ENCODE results near the gene SUFU.

The SUFU gene

DNA sequence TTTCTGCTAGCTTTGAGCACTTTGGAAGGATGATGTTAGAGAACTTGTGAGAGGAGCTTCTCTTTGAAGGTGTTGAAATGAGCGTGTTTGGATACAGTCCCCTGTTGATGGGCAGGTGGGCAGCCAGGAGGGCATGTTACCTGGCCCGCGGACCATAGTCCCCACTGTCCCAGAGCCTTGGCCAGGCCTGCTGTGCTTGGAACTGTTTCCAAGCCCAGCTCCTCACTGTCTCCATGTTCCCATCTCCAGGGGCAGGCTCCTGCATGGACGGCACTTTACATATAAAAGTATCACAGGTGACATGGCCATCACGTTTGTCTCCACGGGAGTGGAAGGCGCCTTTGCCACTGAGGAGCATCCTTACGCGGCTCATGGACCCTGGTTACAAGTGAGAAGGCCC, 113.3 kb downstream of the SUFU start:
- TF ChIP-seq, protein P1, sequence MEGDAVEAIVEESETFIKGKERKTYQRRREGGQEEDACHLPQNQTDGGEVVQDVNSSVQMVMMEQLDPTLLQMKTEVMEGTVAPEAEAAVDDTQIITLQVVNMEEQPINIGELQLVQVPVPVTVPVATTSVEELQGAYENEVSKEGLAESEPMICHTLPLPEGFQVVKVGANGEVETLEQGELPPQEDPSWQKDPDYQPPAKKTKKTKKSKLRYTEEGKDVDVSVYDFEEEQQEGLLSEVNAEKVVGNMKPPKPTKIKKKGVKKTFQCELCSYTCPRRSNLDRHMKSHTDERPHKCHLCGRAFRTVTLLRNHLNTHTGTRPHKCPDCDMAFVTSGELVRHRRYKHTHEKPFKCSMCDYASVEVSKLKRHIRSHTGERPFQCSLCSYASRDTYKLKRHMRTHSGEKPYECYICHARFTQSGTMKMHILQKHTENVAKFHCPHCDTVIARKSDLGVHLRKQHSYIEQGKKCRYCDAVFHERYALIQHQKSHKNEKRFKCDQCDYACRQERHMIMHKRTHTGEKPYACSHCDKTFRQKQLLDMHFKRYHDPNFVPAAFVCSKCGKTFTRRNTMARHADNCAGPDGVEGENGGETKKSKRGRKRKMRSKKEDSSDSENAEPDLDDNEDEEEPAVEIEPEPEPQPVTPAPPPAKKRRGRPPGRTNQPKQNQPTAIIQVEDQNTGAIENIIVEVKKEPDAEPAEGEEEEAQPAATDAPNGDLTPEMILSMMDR (IDR thresholded peaks at IDR 0.05; ENCODE audit: borderline replicate concordance, insufficient read depth, low read depth, low read length) = no peak

DNA sequence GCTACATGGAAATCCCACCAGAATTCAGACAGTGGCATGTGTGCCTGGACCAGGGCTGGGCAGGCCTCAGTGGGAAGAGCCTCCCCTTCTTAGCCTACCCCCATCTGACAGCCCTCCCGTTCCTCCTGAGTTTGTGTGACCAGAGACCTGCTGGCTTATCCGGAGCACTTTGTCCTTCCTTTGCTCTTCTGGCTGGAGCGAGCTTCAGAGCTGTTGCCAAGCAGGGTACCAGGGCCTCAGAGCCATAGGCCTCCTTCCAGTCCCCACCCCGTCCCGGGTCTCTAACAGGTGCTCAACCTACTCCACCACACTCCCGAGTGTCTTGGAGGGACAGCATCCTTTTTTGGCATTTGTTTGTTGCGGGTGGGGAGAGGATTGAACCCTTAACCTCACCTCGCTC, 114.0 kb downstream of the SUFU start:
- TF ChIP-seq, protein P1 (IDR thresholded peaks at IDR 0.05; ENCODE audit: borderline replicate concordance, insufficient read depth, low read depth, low read length) = no peak
- H3K4me3 ChIP-seq (ENCODE audit: low read depth, low read length) = no peak overlapping the region

More for the DNA sequence above, 113.3 kb downstream of the SUFU start:
- H3K4me3 ChIP-seq (ENCODE audit: low read depth, low read length) = no peak overlapping the region

DNA sequence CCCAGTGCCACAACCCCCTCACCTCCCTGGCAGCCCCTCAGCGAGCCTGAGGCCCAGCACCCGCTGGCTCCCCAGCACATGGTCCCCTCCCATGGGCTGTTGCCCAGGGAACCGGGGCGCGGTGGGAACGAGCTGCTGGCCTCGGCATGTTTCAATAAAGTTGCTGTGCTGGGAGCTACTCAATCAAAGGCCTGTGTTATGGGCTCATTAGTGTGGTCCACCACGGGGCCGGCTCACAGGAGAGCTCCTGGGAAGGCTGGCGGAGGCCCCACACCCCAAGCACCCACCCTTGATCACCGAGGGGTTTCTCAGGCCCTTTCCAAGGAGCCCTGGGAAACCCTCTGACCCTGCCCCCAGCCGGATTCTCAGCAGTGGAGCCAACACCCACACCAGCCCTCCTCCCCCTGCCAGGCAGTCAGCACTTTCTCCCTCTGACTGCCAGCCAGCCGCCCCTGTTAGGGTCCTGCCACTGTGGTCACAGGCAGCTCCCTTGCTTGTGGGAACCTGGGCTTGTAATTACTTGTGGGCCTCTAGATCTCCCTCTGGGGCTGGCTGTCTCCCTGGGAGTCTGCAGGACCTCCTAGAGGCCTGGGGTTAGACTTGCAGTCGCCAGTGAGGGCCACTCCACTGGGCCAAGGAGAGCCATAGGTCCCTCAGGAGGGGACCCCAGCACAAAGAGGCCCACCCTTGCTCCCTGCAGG, 115.7 kb downstream of the SUFU start:
- H3K4me3 ChIP-seq (ENCODE audit: low read depth, low read length) = no peak overlapping the region
- TF ChIP-seq, protein P1 (IDR thresholded peaks at IDR 0.05; ENCODE audit: borderline replicate concordance, insufficient read depth, low read depth, low read length) = no peak

DNA sequence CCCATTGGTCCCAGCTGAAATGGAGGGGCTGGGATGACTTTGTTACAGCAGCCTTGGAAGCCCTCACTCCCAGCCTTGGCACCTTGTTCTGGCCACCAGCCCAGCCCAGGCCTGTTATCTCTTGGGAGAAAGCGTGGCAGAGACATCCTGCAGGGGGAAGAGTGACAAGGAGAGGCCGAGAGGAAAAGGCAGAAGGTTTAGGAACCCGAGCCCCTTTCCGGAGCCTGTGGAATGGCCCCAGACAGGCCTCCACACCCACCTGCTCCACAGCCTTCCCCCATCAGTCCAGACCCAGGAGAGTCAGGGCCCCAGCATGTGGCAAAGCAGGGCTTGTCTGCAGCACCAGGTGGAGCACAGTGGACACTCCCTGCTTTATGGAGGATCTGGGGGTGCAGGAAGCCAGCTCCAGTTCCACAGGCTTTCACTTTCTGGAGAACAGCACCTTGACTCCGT, 116.4 kb downstream of the SUFU start:
- H3K4me3 ChIP-seq (ENCODE audit: low read depth, low read length) = no peak overlapping the region
- TF ChIP-seq, protein P1 (IDR thresholded peaks at IDR 0.05; ENCODE audit: borderline replicate concordance, insufficient read depth, low read depth, low read length) = no peak

DNA sequence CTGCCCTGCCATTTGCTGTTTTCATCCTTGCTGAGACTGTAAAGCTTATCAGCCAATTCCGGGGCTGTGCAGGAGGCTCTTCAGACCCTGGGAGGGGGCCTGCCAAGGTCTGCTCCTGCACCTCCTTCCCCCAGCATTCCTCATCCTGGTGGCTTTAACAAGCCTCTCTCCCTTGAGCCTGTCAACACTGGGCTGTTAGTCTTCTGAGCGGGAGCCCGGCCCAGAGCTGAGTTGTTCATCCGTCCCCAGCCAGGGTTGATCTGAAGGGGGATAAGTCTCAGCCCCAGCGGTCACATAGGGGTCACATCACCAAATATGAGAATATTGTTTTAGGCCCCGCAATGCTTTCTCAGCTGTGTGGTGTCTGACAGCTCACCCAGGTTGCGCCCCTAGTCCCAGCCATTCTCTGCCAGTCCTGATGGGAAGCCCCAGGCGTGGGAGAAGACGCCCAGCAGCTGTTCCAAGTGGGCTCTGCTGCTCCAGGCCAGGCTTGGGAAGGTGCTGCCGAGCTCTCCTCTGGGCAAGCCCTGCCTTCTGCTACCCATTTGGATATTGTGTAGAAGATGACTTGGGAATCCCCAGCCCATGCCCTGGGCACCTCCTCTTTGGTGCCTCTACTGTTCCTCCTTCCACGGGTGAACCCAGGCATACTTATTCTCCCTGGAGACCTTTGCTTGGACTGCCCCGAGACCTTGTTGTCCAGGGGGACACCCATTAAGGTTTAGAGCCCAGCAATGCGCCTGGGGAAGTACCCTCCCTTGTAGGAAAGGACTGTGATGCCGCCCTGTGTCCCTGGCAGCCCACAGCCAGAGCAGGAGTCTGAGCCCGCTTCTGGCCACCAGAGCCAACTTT, 117.0 kb downstream of the SUFU start:
- TF ChIP-seq, protein P1 (IDR thresholded peaks at IDR 0.05; ENCODE audit: borderline replicate concordance, insufficient read depth, low read depth, low read length) = no peak
- no peak overlapping the region for H3K4me3 ChIP-seq (ENCODE audit: low read depth, low read length)

DNA sequence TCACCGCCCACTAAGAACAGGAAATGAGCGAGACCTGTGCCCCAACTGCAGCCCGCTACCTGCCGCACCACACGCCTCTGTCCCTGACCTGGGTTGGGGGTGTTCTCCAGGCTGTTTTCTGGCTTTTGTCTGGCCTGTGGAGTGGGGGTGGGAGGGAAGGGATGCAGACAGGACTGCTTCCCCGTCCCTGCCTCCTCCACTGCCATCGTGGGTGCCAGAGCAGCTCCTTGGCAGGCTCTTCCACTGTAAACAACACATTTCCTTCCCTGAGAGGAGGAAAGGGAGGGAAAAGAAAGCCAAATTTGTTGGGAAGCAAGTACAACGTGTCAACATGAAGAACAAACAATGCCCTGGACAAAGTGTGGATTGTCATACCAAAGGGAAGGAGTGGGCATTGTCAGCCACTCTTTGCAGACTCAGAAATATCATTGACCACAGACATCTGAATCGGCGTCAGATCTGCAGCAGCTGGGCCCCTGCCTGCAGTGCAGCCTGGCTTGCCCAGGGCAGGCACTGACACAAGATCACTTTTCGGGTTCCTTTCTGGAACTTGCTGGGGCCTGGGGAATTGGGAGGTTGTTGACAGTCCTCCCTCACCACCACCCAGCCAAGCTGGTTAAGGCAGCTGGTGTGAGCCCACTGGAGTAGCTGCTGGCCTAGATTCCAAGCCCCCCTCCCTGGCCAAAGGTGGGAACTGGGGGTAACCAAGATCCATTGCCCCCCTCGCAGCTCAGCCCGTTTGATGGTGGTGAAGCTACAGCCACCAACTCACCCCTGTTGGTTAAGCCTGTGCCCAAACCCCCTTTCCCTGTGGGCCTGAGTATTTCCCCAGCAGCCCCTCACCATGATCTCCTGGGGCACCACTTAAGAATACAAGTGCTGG, 117.9 kb downstream of the SUFU start:
- TF ChIP-seq, protein P1 (IDR thresholded peaks at IDR 0.05; ENCODE audit: borderline replicate concordance, insufficient read depth, low read depth, low read length) = no peak
- no peak overlapping the region for H3K4me3 ChIP-seq (ENCODE audit: low read depth, low read length)
